ENCODE results near the gene GNMT. TPM values are rescaled to one million over a fixed set of nuclear protein-coding genes. Genes with fewer than 3 reads are reported as not detected.

The GNMT gene
- polyA plus RNA-seq, 3 donors, result 0.17 to 7.8 (median 0.31) TPM

GRCh38 chr6:42938987-42939809, 21.4 kb upstream of the GNMT start:
- Mint-ChIP-seq H3K27me3 (ENCODE audit: low read depth in 3 of 3) (peaks cover 0 to 2% (median 1%) of the 10 kb centered on the region in 3 donors), H3K4me3 (no peak overlapping the region), H3K9me3 (no peaks in the 10 kb centered on the region), H3K4me1 (peaks cover 15% of the 10 kb centered on the region), H3K27ac (peak overlapping the region in 6 of 7 donors; percentile 2 to 82 (median 53)), H3K36me3 (peaks cover 85 to 93% of the 10 kb centered on the region in 2 donors)
- no peak overlapping the region for H3K9ac ChIP-seq (ENCODE audit: insufficient read depth, low read length, poor library complexity, severe bottlenecking)
- H3K4me2 ChIP-seq (replicated peaks; ENCODE audit: extremely low read depth, low read length, poor library complexity, severe bottlenecking), result no peak overlapping the region
- no peak overlapping the region for H3K4me3 ChIP-seq (replicated peaks in 1 of 3; ENCODE audit: low read depth in 2 of 3, low read length in 3 of 3)
- H3K27ac ChIP-seq (ENCODE audit: low read depth in 1 of 2, low read length in 2 of 2), result peak overlapping the region in 1 of 2 donors; percentile 41
- H3K36me3 ChIP-seq (replicated peaks in 1 of 2; ENCODE audit: control insufficient read depth in 1 of 2, insufficient read depth in 2 of 2, low read length in 2 of 2), result peaks cover 92 to 100% of the 10 kb centered on the region in 2 donors
- H4K20me1 ChIP-seq (ENCODE audit: insufficient read depth, low read length), result peaks cover 96% of the 10 kb centered on the region
- no peaks in the 10 kb centered on the region for H3K9me3 ChIP-seq (replicated peaks in 1 of 2; ENCODE audit: control insufficient read depth in 1 of 2, insufficient read depth in 1 of 2, low read length in 2 of 2)
- DNase-seq, result no peak
- H3K79me2 ChIP-seq (ENCODE audit: insufficient read depth, low read length), result peaks cover 53% of the 10 kb centered on the region
- intact Hi-C loops (cut with micrococcal nuclease), result loop anchor here (5.0 kb wide), 2 partner anchors 37 to 38 kb away; partner anchors contain the start of gene PEX6 (in 1 of the 2)
- WGBS (ENCODE audit: insufficient coverage), result 94% methylated on average over 5 of the region's 9 CpGs
- no peak overlapping the region for H2AFZ ChIP-seq (ENCODE audit: insufficient read depth, low read depth, low read length, poor library complexity, severe bottlenecking)
- no peaks in the 10 kb centered on the region for H3K27me3 ChIP-seq (ENCODE audit: control insufficient read depth in 2 of 2, insufficient read depth in 2 of 2, low read length in 2 of 2)
- peaks cover 14% of the 10 kb centered on the region in 2 donors for H3K4me1 ChIP-seq (ENCODE audit: control insufficient read depth in 1 of 2, insufficient read depth in 2 of 2, low read length in 2 of 2)
- TF ChIP-seq CTCF (IDR thresholded peaks at IDR 0.05), result no peak

- H3K36me3 Mint-ChIP-seq, result peaks cover 83 to 93% of the 10 kb centered on the region in 2 donors
- H4K20me1 ChIP-seq (ENCODE audit: insufficient read depth, low read length), result peaks cover 91% of the 10 kb centered on the region
- no peak for DNase-seq
- peak overlapping the region in 1 of 2 donors; percentile 41 for H3K27ac ChIP-seq (ENCODE audit: low read depth in 1 of 2, low read length in 2 of 2)
- H3K4me1 Mint-ChIP-seq, result peaks cover 9% of the 10 kb centered on the region
- H3K79me2 ChIP-seq (ENCODE audit: insufficient read depth, low read length), result peaks cover 47% of the 10 kb centered on the region
- H3K9me3 Mint-ChIP-seq, result no peaks in the 10 kb centered on the region
- peaks cover 0 to 2% (median 1%) of the 10 kb centered on the region in 3 donors for H3K27me3 Mint-ChIP-seq (ENCODE audit: low read depth in 3 of 3)
- H3K4me1 ChIP-seq (ENCODE audit: control insufficient read depth in 1 of 2, insufficient read depth in 2 of 2, low read length in 2 of 2), result peaks cover 8% of the 10 kb centered on the region in 2 donors
- H3K4me3 ChIP-seq (replicated peaks in 1 of 3; ENCODE audit: low read depth in 2 of 3, low read length in 3 of 3), result no peak overlapping the region
- H3K4me3 Mint-ChIP-seq, result no peak overlapping the region
- H2AFZ ChIP-seq (ENCODE audit: insufficient read depth, low read depth, low read length, poor library complexity, severe bottlenecking), result no peak overlapping the region
- no peaks in the 10 kb centered on the region for H3K27me3 ChIP-seq (ENCODE audit: control insufficient read depth in 2 of 2, insufficient read depth in 2 of 2, low read length in 2 of 2)
- H3K36me3 ChIP-seq (replicated peaks in 1 of 2; ENCODE audit: control insufficient read depth in 1 of 2, insufficient read depth in 2 of 2, low read length in 2 of 2), result peaks cover 86 to 100% of the 10 kb centered on the region in 2 donors
- H3K4me2 ChIP-seq (replicated peaks; ENCODE audit: extremely low read depth, low read length, poor library complexity, severe bottlenecking), result no peak overlapping the region
- no peak overlapping the region for H3K9ac ChIP-seq (ENCODE audit: insufficient read depth, low read length, poor library complexity, severe bottlenecking)
- TF ChIP-seq CTCF (IDR thresholded peaks at IDR 0.05), result no peak
- peak overlapping the region in 2 of 7 donors; percentile 48 to 66 for H3K27ac Mint-ChIP-seq
- intact Hi-C loops (cut with micrococcal nuclease), result loop anchor here (5.0 kb wide), 2 partner anchors 37 to 38 kb away; partner anchors contain the start of gene PEX6 (in 1 of the 2)
- no CpG with 5 or more reads among the region's 4 CpGs for WGBS (ENCODE audit: insufficient coverage)
- H3K9me3 ChIP-seq (replicated peaks in 1 of 2; ENCODE audit: control insufficient read depth in 1 of 2, insufficient read depth in 1 of 2, low read length in 2 of 2), result no peaks in the 10 kb centered on the region
These were observed 20.8 kb upstream of the GNMT start for GRCh38 chr6:42939810-42940167.
